ENCODE measurements around the gene MAPRE3.

GRCh38 chr2:26951236-26951635 is 19.2 kb upstream of the MAPRE3 start:
- TF ChIP-seq CTCF (IDR thresholded peaks at IDR 0.05) (no peak), POLR2A (IDR thresholded peaks at IDR 0.05) (no peak)

Data from body of pancreas (tissue), 4 donors.